Heart right ventricle (tissue), 16 donors: Measurements from ENCODE around the gene LRIG1. TPM values are rescaled to one million over a fixed set of nuclear protein-coding genes. Genes with fewer than 3 reads are reported as not detected.

Experiments
- ATAC-seq, 8 donors: fragments of 200-7000 bp; cut with Tn5 transposase; one replicate each; pipeline ENCODE4 v1.9.1; 2020; ENCODE audit warnings: mild to moderate bottlenecking in 8 of 8, moderate library complexity in 8 of 8, moderate number of reproducible peaks in 1 of 8
- DNase-seq, 2 donors: peaks; one replicate each; pipeline ENCODE4 v3.0.0-alpha.2; 2020
- H3K27ac ChIP-seq, 10 donors: fragments of 200-600 bp; sonication (generic) in 2 of 10; one replicate each; pipeline versions ENCODE4 v1.5.0 to v1.8.0; 2020 to 2022; ENCODE audit warnings: mild to moderate bottlenecking in 3 of 10
- H3K27me3 ChIP-seq, 7 donors: fragments of 200-600 bp; one replicate each; pipeline ENCODE4 v1.8.0; 2021 to 2022; ENCODE audit warnings: mild to moderate bottlenecking in 2 of 7
- H3K36me3 ChIP-seq, 9 donors: fragments of 200-600 bp; sonication (generic) in 1 of 9; one replicate each; pipeline versions ENCODE4 v1.5.0 to v1.8.0; 2020 to 2022; ENCODE audit warnings: mild to moderate bottlenecking in 2 of 9
- H3K4me1 ChIP-seq, 9 donors: fragments of 200-600 bp; sonication (generic) in 1 of 9; one replicate each; pipeline versions ENCODE4 v1.5.0 to v1.8.0; 2020 to 2022; ENCODE audit warnings: mild to moderate bottlenecking in 4 of 9
- H3K4me3 ChIP-seq, 10 donors: fragments of 200-600 bp; sonication (generic) in 2 of 10; one replicate each; pipeline versions ENCODE4 v1.5.0 to v1.8.0; 2020 to 2022; ENCODE audit warnings: mild to moderate bottlenecking in 7 of 10, moderate library complexity in 2 of 10
- H3K9me3 ChIP-seq, 11 donors: fragments of 200-600 bp in 10 of 11; sonication (generic) in 2 of 11; one replicate each; pipeline versions ENCODE4 v1.5.0 to v1.8.0; 2013 to 2022; ENCODE audit warnings: mild to moderate bottlenecking in 2 of 11, control low read depth in 1 of 11, moderate library complexity in 1 of 11
- CTCF ChIP-seq, 9 donors: fragments of 200-600 bp; sonication (generic) in 2 of 9; IDR thresholded peaks; one replicate each; pipeline versions ENCODE4 v1.5.0 to v1.8.0; 2021 to 2022; ENCODE audit warnings: antibody characterized with exemption in 9 of 9, mild to moderate bottlenecking in 5 of 9, moderate library complexity in 1 of 9
- WGBS, 2 donors: extraction: QIAGEN DNeasy Blood & Tissue Kit; methylation state at CpG; one replicate each; pipeline ENCODE4 v1.1.7; 2013; ENCODE audit warnings: inconsistent platforms in 1 of 2; 5-methylcytosine and 5-hydroxymethylcytosine counted together
- intact Hi-C, 10 donors: fragments of 100-400 bp; cut with DNase I; formaldehyde crosslinking; loops; one replicate each; pipeline versions ENCODE4 v1.11.1 to v1.14.2; 2022
- polyA plus RNA-seq, 2 donors: library from polyadenylated mRNA; stranded (reverse); fragments of 200-250 nt; gene quantifications; one replicate each; pipeline ENCODE4 v1.2.3, GENCODE V29; 2013
- total RNA-seq, 10 donors: library from RNA; stranded (reverse); fragmentation: NEBNext Ultra II Directional in 3 of 10; extraction: Animal tissue kit (Norgen Biotek cat#: 25700) in 3 of 10; gene quantifications; one replicate each; pipeline versions ENCODE4 v1.2.1 to v1.2.4, GENCODE V29; 2021 to 2023
- donor health status: Arrhythmogenic right ventricular cardiomyopathy.
- donor health status: ischemic (EF 13 %, LVEDD 7.1; RV severe dilation, severe dysfunction).
- donor health status: healthy with polysubstance abuse.
- donor health status: DM: no; HTN: yes; CAD: no.
- donor health status: DM: no; HTN: no; CAD: no.
- donor health status: ischemic (EF 25% LVEDD 6.9; RV normal size, moderate dysfunction).
- donor health status: ischemic (EF 25% LVEDD 5.7; RV mildly dilated, moderate dysfunction).
- donor health status: healthy.
- donor health status: DM: yes; HTN: yes; CAD: no.
- donor health status: Ischemic cardiomyopathy.
- donor health status: ischemic (EF 35%, LVEDD 5.7; RV mildly dilated, moderate dysfunction).
- donor health status: nonischemic (EF 11% LVEDD 7.7; RV severe dilation, severe dysfunction).
- donor health status: DM: yes; HTN: yes; CAD: no.
- donor health status: PGD.
- donor health status: ischemic (EF 29% LVEDD 5.4; RV normal size, mild dysfunction).
- donor health status: nonischemic (EF 23%, LVEDD 6.1; RV moderate dilation, normal function).

The LRIG1 gene
- total and polyA plus RNA-seq, 12 donors, result 23.8 to 109 (median 94.2) TPM

- peak in 1 of 9 donors; percentile 11 for TF ChIP-seq CTCF (IDR thresholded peaks at IDR 0.05)
- DNase-seq, result peak; percentile 66 to 87
- ATAC-seq, result peak; percentile 85 to 93 (median 90)
- H3K27ac ChIP-seq, result peak overlapping the region in 9 of 10 donors; percentile 54 to 86 (median 70)
- peaks cover 0 to 4% (median 0%) of the 10 kb centered on the region in 9 donors for H3K36me3 ChIP-seq
- WGBS, 2 donors, result 30% methylated on average over 13 of the region's 13 CpGs
- peaks cover 35 to 88% (median 58%) of the 10 kb centered on the region in 9 donors for H3K4me1 ChIP-seq
- peak overlapping the region in 5 of 10 donors; percentile 8 to 25 (median 16) for H3K4me3 ChIP-seq
- H3K27me3 ChIP-seq, result no peaks in the 10 kb centered on the region
- H3K9me3 ChIP-seq, result no peaks in the 10 kb centered on the region
- intact Hi-C loops, result loop anchor here in 2 of 10 donors (5.0 to 10.0 kb wide), 2 partner anchors 35 to 52 kb away; no protein-coding TSS in a partner anchor
Observed at GRCh38 chr3:66442254-66443117, 58.3 kb downstream of the LRIG1 start.

- Histone ChIP-seq H3K36me3 (peaks cover 0 to 4% (median 0%) of the 10 kb centered on the region in 9 donors), H3K9me3 (no peaks in the 10 kb centered on the region), H3K27ac (peak overlapping the region in 9 of 10 donors; percentile 44 to 86 (median 69)), H3K4me1 (peaks cover 35 to 96% (median 65%) of the 10 kb centered on the region in 9 donors), H3K27me3 (no peaks in the 10 kb centered on the region), H3K4me3 (no peak overlapping the region)
- WGBS, 2 donors, result 91 to 92% methylated on average over 6 of the region's 6 CpGs
- intact Hi-C loops, result loop anchor here in 2 of 10 donors (5.0 to 10.0 kb wide), 2 partner anchors 34 to 53 kb away; no protein-coding TSS in a partner anchor
- DNase-seq (no peak), ATAC-seq (peak in 1 of 8 donors; percentile 2)
- TF ChIP-seq CTCF (IDR thresholded peaks at IDR 0.05), result no peak
Observed at GRCh38 chr3:66441692-66442091, 59.1 kb downstream of the LRIG1 start.

- WGBS, 2 donors, result 14 to 21% methylated on average over 8 of the region's 8 CpGs
- no peaks in the 10 kb centered on the region for H3K9me3 ChIP-seq
- no peak for TF ChIP-seq CTCF (IDR thresholded peaks at IDR 0.05)
Observed at GRCh38 chr3:66441129-66441528, 59.7 kb downstream of the LRIG1 start.

GRCh38 chr3:66439666-66440344, 61.0 kb downstream of the LRIG1 start:
- H3K4me1 ChIP-seq, result peaks cover 34 to 100% (median 79%) of the 10 kb centered on the region in 9 donors

More at GRCh38 chr3:66441129-66441528, 59.7 kb downstream of the LRIG1 start:
- H3K27ac ChIP-seq, result peak overlapping the region in 8 of 10 donors; percentile 26 to 86 (median 68)
- peaks cover 35 to 100% (median 70%) of the 10 kb centered on the region in 9 donors for H3K4me1 ChIP-seq
- H3K27me3 ChIP-seq, result no peaks in the 10 kb centered on the region
- ATAC-seq (no peak), DNase-seq (no peak)
- peaks cover 0 to 4% (median 0%) of the 10 kb centered on the region in 9 donors for H3K36me3 ChIP-seq
- intact Hi-C loops, result loop anchor here in 2 of 10 donors (5.0 to 10.0 kb wide), 2 partner anchors 34 to 54 kb away; no protein-coding TSS in a partner anchor
- H3K4me3 ChIP-seq, result no peak overlapping the region

More at GRCh38 chr3:66439666-66440344, 61.0 kb downstream of the LRIG1 start:
- Histone ChIP-seq H3K27ac (peak overlapping the region in 4 of 10 donors; percentile 3 to 86 (median 46)), H3K36me3 (peaks cover 0 to 4% (median 0%) of the 10 kb centered on the region in 9 donors), H3K27me3 (no peaks in the 10 kb centered on the region), H3K4me3 (no peak overlapping the region), H3K9me3 (no peaks in the 10 kb centered on the region)
- DNase-seq (no peak), ATAC-seq (no peak)
- TF ChIP-seq CTCF (IDR thresholded peaks at IDR 0.05), result no peak
- intact Hi-C loops, result loop anchor here in 2 of 10 donors (5.0 to 10.0 kb wide), 2 partner anchors 33 to 55 kb away; no protein-coding TSS in a partner anchor
- 66% methylated on average over 7 of the region's 7 CpGs for WGBS, 2 donors
